ENCODE data around the gene CEP44.

DNA sequence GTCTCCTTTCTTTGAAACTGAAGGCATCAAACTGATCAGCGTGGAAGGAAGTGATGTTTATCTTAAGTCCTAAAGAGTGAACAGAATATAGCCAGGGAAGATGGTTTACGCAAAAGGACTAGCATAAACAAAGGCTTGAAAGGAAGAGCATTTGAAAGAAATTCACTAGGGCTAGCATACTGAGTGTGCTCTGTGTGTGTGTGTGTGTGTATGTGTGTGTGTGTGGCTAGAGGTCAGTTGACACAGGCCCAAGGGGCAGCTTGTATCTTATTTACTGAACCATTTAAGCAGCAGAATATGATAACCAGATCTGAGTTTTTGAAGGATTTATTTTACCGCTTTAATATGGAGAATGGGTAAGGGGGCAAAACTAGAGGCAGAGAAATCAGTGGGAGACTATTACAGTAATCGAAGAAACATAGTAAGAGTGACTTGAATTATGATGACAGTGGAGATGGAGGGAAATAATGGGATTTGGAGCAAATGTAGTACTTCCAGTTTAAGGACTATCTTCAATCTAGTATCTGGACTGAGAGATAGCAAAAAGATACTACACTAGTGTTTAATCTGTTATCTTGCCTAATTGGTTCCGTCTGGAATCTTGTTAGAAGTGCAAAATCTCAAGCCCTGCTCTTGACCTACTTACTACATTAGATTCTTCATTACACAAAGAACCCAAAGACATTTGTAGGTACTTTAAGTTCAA is 36.9 kb downstream of the CEP44 start:
- no peak for TF ChIP-seq SUZ12 (IDR thresholded peaks at IDR 0.05; ENCODE audit: extremely low read depth, insufficient read depth, insufficient read length)
- TF ChIP-seq YY1 (IDR thresholded peaks at IDR 0.05; ENCODE audit: insufficient read depth, insufficient read length), result no peak

Measured in NT2/D1 (cell line).